ENCODE results near the gene TAC3. TPM values are rescaled to one million over a fixed set of nuclear protein-coding genes. Genes with fewer than 3 reads are reported as not detected.
A peak's percentile ranks its signal among the peaks of the same experiment; 100 is the strongest.
"Not testable (repeated sequence)": the region's sequence is repeated elsewhere in the genome, so short reads cannot be mapped to it uniquely, and the experiment has no call there.

Gene TAC3
- total RNA-seq, 2 donors from 2014 or later: not detected

- no peaks in the 10 kb centered on the region for H3K27me3 ChIP-seq (replicated peaks; ENCODE audit: insufficient read depth)
- H3K27ac ChIP-seq: no peak overlapping the region
- no peaks in the 10 kb centered on the region for H3K36me3 ChIP-seq
- H3K4me3 ChIP-seq: no peak overlapping the region
- DNase-seq (ENCODE audit: low spot score): no peak
- TF ChIP-seq POLR2A (IDR thresholded peaks at IDR 0.05): no peak
- no peak for TF ChIP-seq POLR2AphosphoS5 (IDR thresholded peaks at IDR 0.05)
- TF ChIP-seq CTCF (IDR thresholded peaks at IDR 0.05): no peak
- intact Hi-C loops (cut with DNase I): loop anchor here (2.0 kb wide), 1 partner anchor 224 kb away; the partner anchor contains the start of gene HSD17B6
- H3K9me3 ChIP-seq: no peaks in the 10 kb centered on the region
- no peaks in the 10 kb centered on the region for H3K4me1 ChIP-seq (replicated peaks)
Observed at GRCh38 chr12:56987011-56987410, 29.3 kb downstream of the TAC3 start.

GRCh38 chr12:56985714-56986113 is 30.6 kb downstream of the TAC3 start:
- H3K9me3 ChIP-seq; H3K4me3 ChIP-seq; H3K36me3 ChIP-seq; H3K4me1 ChIP-seq (replicated peaks); H3K27me3 ChIP-seq (replicated peaks; ENCODE audit: insufficient read depth): not testable (repeated sequence)
- peak overlapping the region in 1 of 2 donors; percentile 19 for H3K27ac ChIP-seq
- TF ChIP-seq POLR2AphosphoS5 (IDR thresholded peaks at IDR 0.05) (peak; percentile 90), CTCF (IDR thresholded peaks at IDR 0.05) (peak in 2 of 4 experiments; percentile 23 to 33)
- DNase-seq (ENCODE audit: low spot score): peak; percentile 87
- intact Hi-C loops (cut with DNase I): loop anchor here (2.0 kb wide), 1 partner anchor 223 kb away; the partner anchor contains the start of gene HSD17B6
- 45% methylated on average over 5 of the region's 6 CpGs for WGBS

GRCh38 chr12:56983386-56983785 is 32.9 kb downstream of the TAC3 start:
- WGBS: 93% methylated on average over 4 of the region's 4 CpGs
- Histone ChIP-seq H3K9me3 (no peaks in the 10 kb centered on the region), H3K4me1 (replicated peaks) (no peaks in the 10 kb centered on the region), H3K27me3 (replicated peaks; ENCODE audit: insufficient read depth) (no peaks in the 10 kb centered on the region), H3K4me3 (no peak overlapping the region), H3K27ac (no peak overlapping the region), H3K36me3 (no peaks in the 10 kb centered on the region)
- no peak for DNase-seq (ENCODE audit: low spot score)
- intact Hi-C loops (cut with DNase I): no loop called here
- no peak for TF ChIP-seq POLR2A (IDR thresholded peaks at IDR 0.05)
- TF ChIP-seq POLR2AphosphoS5 (IDR thresholded peaks at IDR 0.05): no peak
- TF ChIP-seq CTCF (IDR thresholded peaks at IDR 0.05): no peak

- H3K4me1 ChIP-seq (replicated peaks); H3K27ac ChIP-seq; H3K27me3 ChIP-seq (replicated peaks; ENCODE audit: insufficient read depth); H3K9me3 ChIP-seq; H3K36me3 ChIP-seq; DNase-seq (ENCODE audit: low spot score); H3K4me3 ChIP-seq; intact Hi-C loops (cut with DNase I): not testable (repeated sequence)
- 100% methylated on average over 2 of the region's 3 CpGs for WGBS
Observed at GRCh38 chr12:56982578-56983236, 33.6 kb downstream of the TAC3 start.

GRCh38 chr12:56980941-56981530 is 35.3 kb downstream of the TAC3 start:
- no peaks in the 10 kb centered on the region for H3K4me1 ChIP-seq (replicated peaks)
- no peak for TF ChIP-seq POLR2AphosphoS5 (IDR thresholded peaks at IDR 0.05)
- no peak for TF ChIP-seq CTCF (IDR thresholded peaks at IDR 0.05)
- TF ChIP-seq POLR2A (IDR thresholded peaks at IDR 0.05): no peak
- H3K27me3 ChIP-seq (replicated peaks; ENCODE audit: insufficient read depth): no peaks in the 10 kb centered on the region
- intact Hi-C loops (cut with DNase I): no loop called here
- no peak overlapping the region for H3K27ac ChIP-seq
- no peak overlapping the region for H3K4me3 ChIP-seq
- DNase-seq (ENCODE audit: low spot score): no peak
- no peaks in the 10 kb centered on the region for H3K9me3 ChIP-seq
- WGBS: 98% methylated on average over 4 of the region's 4 CpGs
- H3K36me3 ChIP-seq: no peaks in the 10 kb centered on the region

Measured in prostate gland (tissue), 2 donors.